PC-3 (cell line): ENCODE results near the gene PRUNE1. TPM values are rescaled to one million over a fixed set of nuclear protein-coding genes. Genes with fewer than 3 reads are reported as not detected.

Source experiments
- ATAC-seq: fragments of 200-7000 bp; cut with Tn5 transposase; 2 replicates; pipeline ENCODE4 v1.9.1; 2020; ENCODE audit warnings: mild to moderate bottlenecking, moderate library complexity
- BruUV-seq: library from RNA; stranded (reverse); fragments of 400-500 nt; replicated peaks from 2 replicates; lab custom pipeline; 2021; lab: Mats Ljungman, UMichigan
- CTCF ChIA-PET: fragments of 300-600 bp; sonication (Branson Sonifier 250); formaldehyde crosslinking; loops from one replicate; lab custom pipeline; 2022; ENCODE audit warnings: antibody characterized with exemption; lab: Charles Lee
- POLR2A ChIA-PET: fragments of 300-600 bp; sonication (Branson Sonifier 250); formaldehyde crosslinking; loops from one replicate; lab custom pipeline; 2022; ENCODE audit warnings: antibody characterized with exemption; ENCODE audit not compliant: unreplicated experiment; lab: Charles Lee
- DNase-seq: peaks from one replicate; pipeline ENCODE4 v3.0.0-alpha.2; 2015
- H2AFZ ChIP-seq: fragments of 300-600 bp; sonication (generic); 2 replicates; pipeline ENCODE4 v1.6.0; 2016; ENCODE audit warnings: antibody characterized with exemption, low read length
- H3F3A ChIP-seq: fragments of 300-600 bp; sonication (generic); one replicate; pipeline ENCODE4 v1.6.0; 2017; ENCODE audit warnings: antibody characterized with exemption, low read length, control low read depth, mild to moderate bottlenecking; ENCODE audit not compliant: unreplicated experiment
- H3K27ac ChIP-seq: fragments of 300-600 bp; sonication (generic); 2 replicates; pipeline ENCODE4 v1.5.1; 2016; ENCODE audit warnings: mild to moderate bottlenecking, low read length
- H3K27me3 ChIP-seq: fragments of 300-600 bp; sonication (generic); 2 replicates; pipeline ENCODE4 v1.6.1; 2016; ENCODE audit warnings: low read length, mixed read lengths
- H3K36me3 ChIP-seq: fragments of 300-600 bp; sonication (generic); 2 replicates; pipeline ENCODE4 v1.6.1; 2016; ENCODE audit warnings: low read depth, mixed run types, low read length, mixed read lengths
- H3K4me1 ChIP-seq: fragments of 300-600 bp; sonication (generic); 2 replicates; pipeline ENCODE4 v1.5.1; 2016; ENCODE audit warnings: low read length; ENCODE audit not compliant: insufficient read depth
- H3K4me2 ChIP-seq: fragments of 300-600 bp; sonication (generic); 2 replicates; pipeline ENCODE4 v1.6.0; 2016; ENCODE audit warnings: low read length
- H3K4me3 ChIP-seq: fragments of 300-600 bp; sonication (generic); 2 replicates; pipeline ENCODE4 v1.5.1; 2016; ENCODE audit warnings: mild to moderate bottlenecking, low read length, mixed read lengths
- H3K79me2 ChIP-seq: fragments of 300-600 bp; sonication (generic); 2 replicates; pipeline ENCODE4 v1.6.1; 2017; ENCODE audit warnings: low read length, mixed read lengths
- H3K9ac ChIP-seq: fragments of 300-600 bp; sonication (generic); 2 replicates; pipeline ENCODE4 v1.6.0; 2016; ENCODE audit warnings: mild to moderate bottlenecking, low read length
- H3K9me2 ChIP-seq: fragments of 300-600 bp; sonication (generic); replicated peaks from 2 replicates; pipeline ENCODE4 v1.6.1; 2016; ENCODE audit warnings: mixed run types, low read length, mixed read lengths
- H3K9me3 ChIP-seq: fragments of 300-600 bp; sonication (generic); 2 replicates; pipeline ENCODE4 v1.6.1; 2016; ENCODE audit warnings: low read length, mixed read lengths
- H4K20me1 ChIP-seq: fragments of 300-600 bp; sonication (generic); 2 replicates; pipeline ENCODE4 v1.6.1; 2016; ENCODE audit warnings: low read length, mixed read lengths
- CTCF ChIP-seq: fragments of 300-600 bp; sonication (generic); conservative IDR thresholded peaks from 2 replicates; pipeline ENCODE4 v1.5.1; 2017; ENCODE audit warnings: antibody characterized with exemption, low read depth, mild to moderate bottlenecking, low read length
- EZH2 ChIP-seq: fragments of 300-600 bp; sonication (generic); IDR thresholded peaks from one replicate; pipeline ENCODE4 v1.6.1; 2017; ENCODE audit warnings: antibody characterized with exemption, mild to moderate bottlenecking, low read length; ENCODE audit not compliant: unreplicated experiment
- EZH2phosphoT487 ChIP-seq: fragments of 300-600 bp; sonication (generic); IDR thresholded peaks from 2 replicates; pipeline ENCODE4 v1.6.1; 2018; ENCODE audit warnings: mild to moderate bottlenecking, antibody characterized with exemption, low read length, borderline replicate concordance
- intact Hi-C: fragments of 100-400 bp; cut with micrococcal nuclease; formaldehyde crosslinking; loops from 2 replicates; pipeline ENCODE4 v1.9.0; 2023
- total RNA-seq: library from RNA; depleted of rRNA; stranded (reverse); fragments of >200 nt; gene quantifications from 2 replicates; pipeline ENCODE4 v1.2.3, GENCODE V29; 2014

PRUNE1 gene
- total RNA-seq, 1 experiment from 2014 or later = 20.3 TPM

DNA sequence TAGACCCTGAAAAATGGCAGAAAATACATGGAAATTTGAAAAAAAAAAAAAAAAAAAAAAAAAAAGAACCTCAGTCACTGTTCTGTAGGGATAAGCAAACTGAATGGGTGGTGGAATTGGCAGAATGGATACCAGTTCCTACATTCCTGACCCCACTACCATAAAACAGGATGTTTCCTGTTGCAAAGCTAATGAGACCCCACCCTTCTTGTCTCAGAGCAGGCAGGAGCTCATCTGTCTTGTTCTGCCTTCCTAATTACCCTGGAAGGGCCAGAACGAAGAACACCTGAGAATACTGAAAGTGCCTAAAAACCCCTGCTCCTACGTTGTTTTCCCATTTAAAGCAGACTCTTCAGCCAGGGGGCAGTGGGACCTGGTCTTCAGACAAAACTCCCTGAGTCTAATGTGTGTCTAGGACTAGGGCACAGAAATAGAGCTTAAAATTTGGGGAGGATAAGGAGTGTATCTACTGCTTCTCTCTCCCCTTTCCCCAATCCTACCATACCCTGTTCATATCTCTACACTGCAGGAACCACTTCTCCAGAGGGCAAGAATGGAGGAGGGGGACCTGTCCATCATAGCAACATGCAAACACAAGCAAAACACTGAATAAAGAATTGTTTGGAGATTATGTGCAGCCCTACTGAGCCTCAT is 43.2 kb downstream of the PRUNE1 start:
- peaks cover 9% of the 10 kb centered on the region for H3F3A ChIP-seq
- no peak for TF ChIP-seq CTCF
- no peak for TF ChIP-seq EZH2
- no peak for TF ChIP-seq EZH2phosphoT487
- H3K4me3 ChIP-seq = no peak overlapping the region
- H3K9ac ChIP-seq = no peak overlapping the region
- peaks cover 48% of the 10 kb centered on the region for H3K36me3 ChIP-seq
- ChIA-PET CTCF (no interaction called here), POLR2A (no interaction called here)
- ATAC-seq (no peak), DNase-seq (no peak)
- peaks cover 15% of the 10 kb centered on the region for H3K4me1 ChIP-seq
- H3K79me2 ChIP-seq = peaks cover 19% of the 10 kb centered on the region
- no TSS peak for BruUV-seq
- no peaks in the 10 kb centered on the region for H3K9me2 ChIP-seq
- H3K27ac ChIP-seq = no peak overlapping the region
- H2AFZ ChIP-seq = no peak overlapping the region
- no peak overlapping the region for H3K4me2 ChIP-seq
- H3K9me3 ChIP-seq = no peaks in the 10 kb centered on the region
- no peaks in the 10 kb centered on the region for H3K27me3 ChIP-seq
- peaks cover 6% of the 10 kb centered on the region; the same call in 1 of the 2 replicates for H4K20me1 ChIP-seq
- intact Hi-C loops = no loop called here

- CTCF ChIA-PET = no interaction called here
- TF ChIP-seq EZH2 (no peak), EZH2phosphoT487 (no peak), CTCF (no peak)
- no TSS peak for BruUV-seq
- H3K36me3 ChIP-seq = peaks cover 51% of the 10 kb centered on the region
- no peaks in the 10 kb centered on the region for H3K9me2 ChIP-seq
- peaks cover 9% of the 10 kb centered on the region for H3F3A ChIP-seq
- peaks cover 55% of the 10 kb centered on the region for H3K79me2 ChIP-seq
- H3K9ac ChIP-seq = no peak overlapping the region
- no peak for ATAC-seq
- H3K27me3 ChIP-seq = no peaks in the 10 kb centered on the region
- DNase-seq = no peak
- H4K20me1 ChIP-seq = peaks cover 25% of the 10 kb centered on the region; the same call in 1 of the 2 replicates
- H3K27ac ChIP-seq = no peak overlapping the region
- H3K4me3 ChIP-seq = no peak overlapping the region
- H3K4me1 ChIP-seq = peaks cover 22% of the 10 kb centered on the region
- intact Hi-C loops = no loop called here
- no peaks in the 10 kb centered on the region for H3K9me3 ChIP-seq
- no peak overlapping the region for H3K4me2 ChIP-seq
- H2AFZ ChIP-seq = no peak overlapping the region
- POLR2A ChIA-PET = no interaction called here
These were observed 46.8 kb downstream of the PRUNE1 start for GRCh38 chr1:151054971-151055547.

DNA sequence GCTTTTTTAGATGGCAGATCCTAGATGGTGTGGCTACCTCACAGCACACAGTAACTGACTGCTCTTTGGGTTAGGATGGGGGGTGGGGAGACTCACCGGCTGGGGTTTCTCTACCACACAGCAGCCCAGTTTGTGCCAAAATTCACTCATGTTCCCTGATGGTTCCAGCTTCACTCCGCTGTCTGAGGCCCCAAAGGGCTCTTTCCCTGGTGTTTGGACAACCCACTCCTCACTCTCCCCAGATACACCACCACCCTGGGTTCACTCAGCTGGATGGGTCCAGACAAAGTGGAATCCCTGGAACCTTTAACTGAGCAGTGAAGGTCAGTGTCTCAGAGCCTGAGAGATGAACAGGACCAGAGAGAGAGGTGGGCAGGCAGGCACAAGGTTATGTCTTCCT is 47.3 kb downstream of the PRUNE1 start:
- intact Hi-C loops = no loop called here
- H3K4me2 ChIP-seq = 0 out of 2 replicates have a peak overlapping the region, but pooled peaks have one; percentile 23
- BruUV-seq = no TSS peak
- peaks cover 22% of the 10 kb centered on the region for H3K4me1 ChIP-seq
- H3K4me3 ChIP-seq = no peak overlapping the region
- peaks cover 25% of the 10 kb centered on the region; the same call in 1 of the 2 replicates for H4K20me1 ChIP-seq
- ATAC-seq (no peak), DNase-seq (no peak)
- TF ChIP-seq EZH2phosphoT487 (no peak), EZH2 (no peak), CTCF (no peak)
- peaks cover 60% of the 10 kb centered on the region for H3K79me2 ChIP-seq
- peaks cover 7% of the 10 kb centered on the region for H3F3A ChIP-seq
- no peak overlapping the region for H3K9ac ChIP-seq
- no peaks in the 10 kb centered on the region for H3K9me3 ChIP-seq
- H3K9me2 ChIP-seq = no peaks in the 10 kb centered on the region
- ChIA-PET CTCF (no interaction called here), POLR2A (no interaction called here)
- peaks cover 51% of the 10 kb centered on the region for H3K36me3 ChIP-seq
- no peaks in the 10 kb centered on the region for H3K27me3 ChIP-seq
- H3K27ac ChIP-seq = no peak overlapping the region
- no peak overlapping the region for H2AFZ ChIP-seq
